Erythroblast (primary cell): Measurements from ENCODE around the gene CYB561.

Source experiments
- GATA1 ChIP-seq: IDR thresholded peaks from 2 replicates; pipeline ENCODE4 v1.6.1; 2011; ENCODE audit warnings: low read depth, mild to moderate bottlenecking, control low read depth, low read length, moderate library complexity
- POLR2A ChIP-seq: IDR thresholded peaks from 2 replicates; pipeline ENCODE4 v1.6.1; 2011; ENCODE audit warnings: mild to moderate bottlenecking, low read length

DNA sequence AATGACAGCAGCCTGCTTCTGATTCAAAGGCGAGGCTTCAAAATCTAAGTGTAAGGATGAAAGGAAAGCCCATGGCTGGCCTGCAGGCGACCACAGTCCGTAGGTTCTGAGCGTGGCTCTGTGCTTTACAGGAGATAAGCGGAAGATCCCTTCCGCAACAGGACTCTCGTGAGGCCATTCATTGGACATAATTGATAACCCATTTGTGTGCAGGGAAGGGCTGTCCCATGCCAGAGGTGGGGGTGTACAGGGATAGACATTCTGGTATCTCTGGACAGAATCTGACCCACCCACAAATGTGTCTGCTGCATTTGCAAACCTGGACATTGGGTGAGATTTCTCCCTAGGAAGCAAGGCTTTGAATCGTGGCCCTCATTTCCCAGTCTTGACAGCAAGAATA is 4.0 kb downstream of the CYB561 start:
- TF ChIP-seq POLR2A, result no peak
- TF ChIP-seq GATA1, result no peak
